Sciatic nerve (tissue), 2 donors: ENCODE results near the gene CDC20B. TPM values are rescaled to one million over a fixed set of nuclear protein-coding genes. Genes with fewer than 3 reads are reported as not detected.

Source experiments
- ATAC-seq: fragments of 200-7000 bp; cut with Tn5 transposase; one replicate; pipeline ENCODE4 v1.9.1; 2020; ENCODE audit warnings: mild to moderate bottlenecking, moderate library complexity
- DNase-seq: peaks from one replicate; pipeline ENCODE4 v3.0.0-alpha.2; 2020; ENCODE audit warnings: low spot score
- intact Hi-C: fragments of 100-400 bp; cut with DNase I; formaldehyde crosslinking; loops from one replicate; pipeline ENCODE4 v1.14.2; 2022
- total RNA-seq: library from RNA; stranded (reverse); fragmentation: NEBNext Ultra II Directional; extraction: Animal tissue kit (Norgen Biotek cat#: 25700); gene quantifications from one replicate; pipeline ENCODE4 v1.2.1, GENCODE V29; 2021
- donor health status: DM: no; HTN: no; CAD: no.
- donor health status: DM: no; HTN: no; CAD: no.

Gene CDC20B
- total RNA-seq: not detected

- intact Hi-C loops: loop anchor here (10.0 kb wide), 1 partner anchor 52 kb away; the partner anchor contains the start of gene MCIDAS
- ATAC-seq (peak; percentile 92), DNase-seq (peak; percentile 81)
These were observed at the start of gene CDC20B for GRCh38 chr5:55172937-55173686. CDC20B (minus strand) TSS chr5:55173177; CDS start chr5:55173000, 177 bp downstream.

GRCh38 chr5:55222092-55222984, 49.4 kb upstream of the CDC20B start:
- DNase-seq: no peak
- intact Hi-C loops: loop anchor here (10.0 kb wide), 1 partner anchor 48 kb away; the partner anchor contains the start of gene CDC20B
- no peak for ATAC-seq

GRCh38 chr5:55220433-55221185, 47.6 kb upstream of the CDC20B start:
- intact Hi-C loops: loop anchor here (10.0 kb wide), 1 partner anchor 46 kb away; the partner anchor contains the start of gene CDC20B
- peak; percentile 47 for ATAC-seq
- no peak for DNase-seq

- intact Hi-C loops: loop anchor here (10.0 kb wide), 1 partner anchor 45 kb away; the partner anchor contains the start of gene CDC20B
- no peak for DNase-seq
- no peak for ATAC-seq
These were observed 46.8 kb upstream of the CDC20B start for GRCh38 chr5:55219770-55220169.

- intact Hi-C loops: no loop called here
- ATAC-seq (no peak), DNase-seq (no peak)
These were observed 46.0 kb upstream of the CDC20B start for GRCh38 chr5:55218967-55219366.

GRCh38 chr5:55211184-55211874, 38.4 kb upstream of the CDC20B start:
- intact Hi-C loops: no loop called here
- no peak for DNase-seq
- no peak for ATAC-seq

- DNase-seq (no peak), ATAC-seq (no peak)
- intact Hi-C loops: no loop called here
These were observed 32.0 kb upstream of the CDC20B start for GRCh38 chr5:55205001-55205400.

GRCh38 chr5:55191165-55191564, 18.2 kb upstream of the CDC20B start:
- intact Hi-C loops: no loop called here
- ATAC-seq (no peak), DNase-seq (no peak)

GRCh38 chr5:55188656-55189540, 15.9 kb upstream of the CDC20B start:
- ATAC-seq: no peak

GRCh38 chr5:55187370-55187769, 14.4 kb upstream of the CDC20B start:
- intact Hi-C loops: no loop called here
- DNase-seq: no peak
- ATAC-seq: no peak

More at GRCh38 chr5:55188656-55189540, 15.9 kb upstream of the CDC20B start:
- intact Hi-C loops: no loop called here
- DNase-seq: no peak

- DNase-seq (no peak), ATAC-seq (no peak)
- intact Hi-C loops: no loop called here
These were observed 7.0 kb upstream of the CDC20B start for GRCh38 chr5:55180016-55180415.

- DNase-seq (no peak), ATAC-seq (no peak)
- intact Hi-C loops: loop anchor here (10.0 kb wide), 1 partner anchor 48 kb away; the partner anchor contains the start of gene MCIDAS
These were observed 4.1 kb upstream of the CDC20B start for GRCh38 chr5:55177078-55177477.

GRCh38 chr5:55176176-55176818, 3.3 kb upstream of the CDC20B start:
- intact Hi-C loops: loop anchor here (10.0 kb wide), 1 partner anchor 49 kb away; the partner anchor contains the start of gene MCIDAS
- peak; percentile 62 for DNase-seq
- ATAC-seq: peak; percentile 40

- DNase-seq (no peak), ATAC-seq (no peak)
- intact Hi-C loops: loop anchor here (10.0 kb wide), 1 partner anchor 49 kb away; the partner anchor contains the start of gene MCIDAS
These were observed 2.8 kb upstream of the CDC20B start for GRCh38 chr5:55175781-55176175.

- ATAC-seq (no peak), DNase-seq (no peak)
- intact Hi-C loops: loop anchor here (10.0 kb wide), 1 partner anchor 51 kb away; the partner anchor contains the start of gene MCIDAS
These were observed 782 bp upstream of the CDC20B start for GRCh38 chr5:55173687-55174230.
